Measurements from ENCODE around the gene PEX7.
"Not testable (repeated sequence)": the region's sequence is repeated elsewhere in the genome, so short reads cannot be mapped to it uniquely, and the experiment has no call there.

The PEX7 gene

GRCh38 chr6:136945711-136946121, 123.3 kb downstream of the PEX7 start:
- no peaks in the 10 kb centered on the region for H3K36me3 ChIP-seq (ENCODE audit: insufficient read depth, low read length)
- no peak overlapping the region for H3K4me3 ChIP-seq (ENCODE audit: low read length, poor library complexity, severe bottlenecking)
- no peak overlapping the region for H3K4me2 ChIP-seq (ENCODE audit: low read depth, low read length, poor library complexity, severe bottlenecking)
- H3K9me3 ChIP-seq (ENCODE audit: insufficient read depth, low read depth, low read length): no peaks in the 10 kb centered on the region
- no peak overlapping the region for H3K9ac ChIP-seq (ENCODE audit: low read depth, low read length, poor library complexity, severe bottlenecking)
- H2AFZ ChIP-seq (ENCODE audit: low read length): no peak overlapping the region
- TF ChIP-seq CTCF (conservative IDR thresholded peaks at IDR 0.05; ENCODE audit: low read length): no peak
- no peak for TF ChIP-seq EZH2phosphoT487 (IDR thresholded peaks at IDR 0.05; ENCODE audit: borderline replicate concordance)
- H3K9me2 ChIP-seq (replicated peaks; ENCODE audit: low read depth, low read length): no peaks in the 10 kb centered on the region
- no peaks in the 10 kb centered on the region for H4K20me1 ChIP-seq (ENCODE audit: insufficient read depth, low read length, poor library complexity, severe bottlenecking)
- no peaks in the 10 kb centered on the region for H3K27me3 ChIP-seq (ENCODE audit: insufficient read depth, low read length, poor library complexity, severe bottlenecking)
- H3K79me2 ChIP-seq (ENCODE audit: insufficient read depth, low read length): no peaks in the 10 kb centered on the region
- H3F3A ChIP-seq (ENCODE audit: low read depth): no peaks in the 10 kb centered on the region
- no peaks in the 10 kb centered on the region for H3K4me1 ChIP-seq (ENCODE audit: insufficient read depth, low read length, poor library complexity, severe bottlenecking)

GRCh38 chr6:136947037-136947436, 124.6 kb downstream of the PEX7 start:
- no peaks in the 10 kb centered on the region for H3K36me3 ChIP-seq (ENCODE audit: insufficient read depth, low read length)
- no peaks in the 10 kb centered on the region for H3K9me3 ChIP-seq (ENCODE audit: insufficient read depth, low read depth, low read length)
- H3K9ac ChIP-seq (ENCODE audit: low read depth, low read length, poor library complexity, severe bottlenecking): no peak overlapping the region
- H3K27me3 ChIP-seq (ENCODE audit: insufficient read depth, low read length, poor library complexity, severe bottlenecking): no peaks in the 10 kb centered on the region
- no peak for TF ChIP-seq EZH2phosphoT487 (IDR thresholded peaks at IDR 0.05; ENCODE audit: borderline replicate concordance)
- TF ChIP-seq CTCF (conservative IDR thresholded peaks at IDR 0.05; ENCODE audit: low read length): no peak
- no peaks in the 10 kb centered on the region for H3K9me2 ChIP-seq (replicated peaks; ENCODE audit: low read depth, low read length)
- no peaks in the 10 kb centered on the region for H3K79me2 ChIP-seq (ENCODE audit: insufficient read depth, low read length)
- H3K4me1 ChIP-seq (ENCODE audit: insufficient read depth, low read length, poor library complexity, severe bottlenecking): no peaks in the 10 kb centered on the region
- no peaks in the 10 kb centered on the region for H3F3A ChIP-seq (ENCODE audit: low read depth)
- H4K20me1 ChIP-seq (ENCODE audit: insufficient read depth, low read length, poor library complexity, severe bottlenecking): no peaks in the 10 kb centered on the region
- no peak overlapping the region for H3K4me3 ChIP-seq (ENCODE audit: low read length, poor library complexity, severe bottlenecking)
- H2AFZ ChIP-seq (ENCODE audit: low read length): no peak overlapping the region
- no peak overlapping the region for H3K4me2 ChIP-seq (ENCODE audit: low read depth, low read length, poor library complexity, severe bottlenecking)

- not testable (repeated sequence) for H3F3A ChIP-seq (ENCODE audit: low read depth); H3K9me3 ChIP-seq (ENCODE audit: insufficient read depth, low read depth, low read length); H3K79me2 ChIP-seq (ENCODE audit: insufficient read depth, low read length); H4K20me1 ChIP-seq (ENCODE audit: insufficient read depth, low read length, poor library complexity, severe bottlenecking); H3K4me2 ChIP-seq (ENCODE audit: low read depth, low read length, poor library complexity, severe bottlenecking); H3K4me1 ChIP-seq (ENCODE audit: insufficient read depth, low read length, poor library complexity, severe bottlenecking); H3K9ac ChIP-seq (ENCODE audit: low read depth, low read length, poor library complexity, severe bottlenecking); H3K4me3 ChIP-seq (ENCODE audit: low read length, poor library complexity, severe bottlenecking); H2AFZ ChIP-seq (ENCODE audit: low read length); H3K9me2 ChIP-seq (replicated peaks; ENCODE audit: low read depth, low read length); H3K36me3 ChIP-seq (ENCODE audit: insufficient read depth, low read length); H3K27me3 ChIP-seq (ENCODE audit: insufficient read depth, low read length, poor library complexity, severe bottlenecking)
Measured at GRCh38 chr6:136949957-136950356, 127.6 kb downstream of the PEX7 start.

- H3K9me2 ChIP-seq (replicated peaks; ENCODE audit: low read depth, low read length): no peaks in the 10 kb centered on the region
- no peaks in the 10 kb centered on the region for H4K20me1 ChIP-seq (ENCODE audit: insufficient read depth, low read length, poor library complexity, severe bottlenecking)
- H3K4me3 ChIP-seq (ENCODE audit: low read length, poor library complexity, severe bottlenecking): no peak overlapping the region
- no peaks in the 10 kb centered on the region for H3K36me3 ChIP-seq (ENCODE audit: insufficient read depth, low read length)
- H3K9ac ChIP-seq (ENCODE audit: low read depth, low read length, poor library complexity, severe bottlenecking): no peak overlapping the region
- no peaks in the 10 kb centered on the region for H3F3A ChIP-seq (ENCODE audit: low read depth)
- H3K4me2 ChIP-seq (ENCODE audit: low read depth, low read length, poor library complexity, severe bottlenecking): no peak overlapping the region
- H2AFZ ChIP-seq (ENCODE audit: low read length): no peak overlapping the region
- TF ChIP-seq CTCF (conservative IDR thresholded peaks at IDR 0.05; ENCODE audit: low read length): no peak
- no peak for TF ChIP-seq EZH2phosphoT487 (IDR thresholded peaks at IDR 0.05; ENCODE audit: borderline replicate concordance)
- no peaks in the 10 kb centered on the region for H3K9me3 ChIP-seq (ENCODE audit: insufficient read depth, low read depth, low read length)
- no peaks in the 10 kb centered on the region for H3K4me1 ChIP-seq (ENCODE audit: insufficient read depth, low read length, poor library complexity, severe bottlenecking)
- peaks cover 5% of the 10 kb centered on the region for H3K27me3 ChIP-seq (ENCODE audit: insufficient read depth, low read length, poor library complexity, severe bottlenecking)
- no peaks in the 10 kb centered on the region for H3K79me2 ChIP-seq (ENCODE audit: insufficient read depth, low read length)
Measured at GRCh38 chr6:136950436-136951126, 128.2 kb downstream of the PEX7 start.

Data from Loucy (cell line).